Esophagus muscularis mucosa (tissue), 4 donors: ENCODE measurements around the gene NUP50. TPM values are rescaled to one million over a fixed set of nuclear protein-coding genes. Genes with fewer than 3 reads are reported as not detected.

Experiments
- DNase-seq: peaks from one replicate; pipeline ENCODE4 v3.0.0-alpha.2; 2017; ENCODE audit errors: extremely low spot score
- H3K27ac ChIP-seq, 4 donors: fragments of 200-600 bp; sonication (generic); replicated peaks in 1 of 4; 1 replicate in 3 of 4; 2 replicates in 1 of 4; pipeline ENCODE4 v1.5.1; 2016 to 2019; ENCODE audit warnings: mild to moderate bottlenecking in 1 of 4
- H3K27me3 ChIP-seq, 4 donors: fragments of 200-600 bp; sonication (generic); one replicate each; pipeline versions ENCODE4 v1.5.1 to v1.6.0; 2016 to 2019
- H3K36me3 ChIP-seq, 4 donors: fragments of 200-600 bp; sonication (generic); one replicate each; pipeline ENCODE4 v1.5.1; 2016 to 2019
- H3K4me1 ChIP-seq, 4 donors: fragments of 200-600 bp; sonication (generic); one replicate each; pipeline ENCODE4 v1.5.1; 2016 to 2019
- H3K4me3 ChIP-seq, 4 donors: fragments of 200-600 bp; sonication (generic); 1 replicate in 2 of 4; 2 replicates in 2 of 4; pipeline ENCODE4 v1.5.1; 2016 to 2019; ENCODE audit warnings: mild to moderate bottlenecking in 4 of 4, moderate library complexity in 1 of 4
- H3K9me3 ChIP-seq, 4 donors: fragments of 200-600 bp; sonication (generic); 1 replicate in 3 of 4; 2 replicates in 1 of 4; pipeline ENCODE4 v1.5.1; 2016 to 2019
- EP300 ChIP-seq: sonication (generic); formaldehyde crosslinking; IDR thresholded peaks from one replicate; pipeline ENCODE4 v1.6.1; 2017; ENCODE audit warnings: antibody characterized with exemption
- POLR2A ChIP-seq: fragments of 450-650 bp; IDR thresholded peaks from one replicate; pipeline ENCODE4 v1.6.1; 2017; ENCODE audit warnings: antibody characterized with exemption, moderate library complexity, mild to moderate bottlenecking, low read depth
- POLR2AphosphoS5 ChIP-seq, 2 donors: sonication (generic); formaldehyde crosslinking; IDR thresholded peaks; one replicate each; pipeline ENCODE4 v1.6.1; 2017; ENCODE audit warnings: antibody characterized with exemption in 2 of 2
- WGBS: methylation state at CpG from one replicate; pipeline ENCODE4 v1.1.5; 2018; 5-methylcytosine and 5-hydroxymethylcytosine counted together
- intact Hi-C: fragments of 100-400 bp; cut with DNase I; formaldehyde crosslinking; loops from one replicate; pipeline ENCODE4 v1.15.1; 2023
- total RNA-seq, 4 donors: library from RNA; depleted of rRNA; stranded (reverse); fragments of >200 nt; gene quantifications; one replicate each; pipeline versions ENCODE4 v1.1.0 to v1.2.1, GENCODE V29; 2016
- TF ChIP-seq, protein P1 (sequence below), 3 experiments: fragments of 200-600 bp in 2 of 3; fragments of 450-650 bp in 1 of 3; sonication (generic) in 2 of 3; IDR thresholded peaks; one replicate each; pipeline ENCODE4 v1.5.1; 2017 to 2019; ENCODE audit warnings: antibody characterized with exemption in 3 of 3, mild to moderate bottlenecking in 2 of 3, moderate library complexity in 1 of 3

NUP50 gene
- total RNA-seq, 4 donors from 2014 or later, result 22.7 to 40.3 (median 30.0) TPM

DNA sequence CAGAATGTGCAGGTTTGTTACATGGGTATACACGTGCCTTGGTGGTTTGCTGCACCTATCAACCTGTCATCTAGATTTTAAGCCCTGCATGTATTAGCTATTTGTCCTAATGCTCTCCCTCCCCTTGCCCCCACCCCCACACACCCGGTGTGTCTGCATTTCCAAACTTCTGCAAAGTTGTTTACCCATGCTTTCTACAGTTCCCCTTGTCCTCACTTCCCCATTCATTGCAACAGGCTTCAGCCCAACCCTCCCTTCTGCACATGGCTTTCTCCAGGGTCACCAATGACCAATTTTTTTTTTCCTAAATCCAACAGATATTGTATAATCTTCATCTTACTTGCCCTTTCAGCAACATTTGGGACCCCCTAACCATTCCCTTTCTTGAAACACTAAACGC lies 32.0 kb upstream of the NUP50 start:
- peaks cover 0 to 18% (median 0%) of the 10 kb centered on the region in 4 donors for H3K27me3 ChIP-seq
- DNase-seq, result no peak
- H3K27ac ChIP-seq, result no peak overlapping the region
- 68% methylated on average over 3 of the region's 3 CpGs for WGBS
- H3K4me1 ChIP-seq, result no peaks in the 10 kb centered on the region
- H3K36me3 ChIP-seq, result peaks cover 14 to 42% (median 29%) of the 10 kb centered on the region in 4 donors
- peaks cover 0 to 15% (median 11%) of the 10 kb centered on the region in 4 donors for H3K9me3 ChIP-seq
- intact Hi-C loops, result no loop called here
- H3K4me3 ChIP-seq, result no peak overlapping the region
- TF ChIP-seq POLR2AphosphoS5 (IDR thresholded peaks at IDR 0.05), result no peak
- TF ChIP-seq POLR2A, result no peak
- TF ChIP-seq EP300, result no peak
- TF ChIP-seq, protein P1, sequence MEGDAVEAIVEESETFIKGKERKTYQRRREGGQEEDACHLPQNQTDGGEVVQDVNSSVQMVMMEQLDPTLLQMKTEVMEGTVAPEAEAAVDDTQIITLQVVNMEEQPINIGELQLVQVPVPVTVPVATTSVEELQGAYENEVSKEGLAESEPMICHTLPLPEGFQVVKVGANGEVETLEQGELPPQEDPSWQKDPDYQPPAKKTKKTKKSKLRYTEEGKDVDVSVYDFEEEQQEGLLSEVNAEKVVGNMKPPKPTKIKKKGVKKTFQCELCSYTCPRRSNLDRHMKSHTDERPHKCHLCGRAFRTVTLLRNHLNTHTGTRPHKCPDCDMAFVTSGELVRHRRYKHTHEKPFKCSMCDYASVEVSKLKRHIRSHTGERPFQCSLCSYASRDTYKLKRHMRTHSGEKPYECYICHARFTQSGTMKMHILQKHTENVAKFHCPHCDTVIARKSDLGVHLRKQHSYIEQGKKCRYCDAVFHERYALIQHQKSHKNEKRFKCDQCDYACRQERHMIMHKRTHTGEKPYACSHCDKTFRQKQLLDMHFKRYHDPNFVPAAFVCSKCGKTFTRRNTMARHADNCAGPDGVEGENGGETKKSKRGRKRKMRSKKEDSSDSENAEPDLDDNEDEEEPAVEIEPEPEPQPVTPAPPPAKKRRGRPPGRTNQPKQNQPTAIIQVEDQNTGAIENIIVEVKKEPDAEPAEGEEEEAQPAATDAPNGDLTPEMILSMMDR (IDR thresholded peaks at IDR 0.05), result no peak

- intact Hi-C loops, result no loop called here
- no peak for TF ChIP-seq POLR2A
- TF ChIP-seq EP300, result no peak
- no peak for TF ChIP-seq POLR2AphosphoS5 (IDR thresholded peaks at IDR 0.05)
- TF ChIP-seq, protein P1 (IDR thresholded peaks at IDR 0.05), result no peak
Observed at GRCh38 chr22:45134313-45134712, 29.4 kb upstream of the NUP50 start.

DNA sequence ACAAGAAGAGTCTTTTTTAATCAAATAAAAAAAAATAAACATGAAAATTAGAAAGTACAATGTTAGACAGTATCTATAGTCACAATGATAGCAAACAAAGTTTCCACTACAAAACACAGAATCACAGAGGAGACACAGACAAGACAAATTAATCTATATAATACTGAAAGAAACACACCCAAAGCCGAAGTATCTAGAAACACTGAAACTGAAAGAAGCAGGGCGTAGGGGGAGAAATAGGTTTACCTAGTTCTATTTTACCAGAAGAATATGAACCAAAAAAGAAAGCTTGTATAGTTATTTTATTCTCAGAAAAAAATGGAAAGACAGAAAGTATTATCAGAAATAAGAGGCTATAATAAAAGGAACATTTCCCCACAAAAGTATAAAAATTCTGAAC lies 27.1 kb upstream of the NUP50 start:
- TF ChIP-seq POLR2A, result no peak
- Histone ChIP-seq H3K27ac (no peak overlapping the region), H3K9me3 (peaks cover 0 to 15% (median 11%) of the 10 kb centered on the region in 4 donors), H3K4me1 (no peaks in the 10 kb centered on the region), H3K27me3 (no peaks in the 10 kb centered on the region), H3K36me3 (peaks cover 14 to 41% (median 29%) of the 10 kb centered on the region in 4 donors), H3K4me3 (no peak overlapping the region)
- whole genome bisulfite sequencing, result 96% methylated on average over 2 of the region's 2 CpGs
- intact Hi-C loops, result no loop called here
- DNase-seq, result no peak

More at GRCh38 chr22:45134313-45134712, 29.4 kb upstream of the NUP50 start:
- DNase-seq, result no peak
- Histone ChIP-seq H3K27me3 (peaks cover 0 to under 1% (median 0%) of the 10 kb centered on the region in 4 donors), H3K36me3 (peaks cover 14 to 42% (median 29%) of the 10 kb centered on the region in 4 donors), H3K9me3 (peaks cover 0 to 15% (median 11%) of the 10 kb centered on the region in 4 donors), H3K4me1 (no peaks in the 10 kb centered on the region), H3K27ac (no peak overlapping the region), H3K4me3 (no peak overlapping the region)
- 92% methylated on average over 5 of the region's 5 CpGs for WGBS

- no peak for TF ChIP-seq EP300
- TF ChIP-seq POLR2A, result no peak
- TF ChIP-seq POLR2AphosphoS5 (IDR thresholded peaks at IDR 0.05), result no peak
- TF ChIP-seq, protein P1 (IDR thresholded peaks at IDR 0.05), result no peak
- no peaks in the 10 kb centered on the region for H3K27me3 ChIP-seq
- no peak overlapping the region for H3K27ac ChIP-seq
- DNase-seq, result no peak
- H3K4me1 ChIP-seq, result no peaks in the 10 kb centered on the region
- intact Hi-C loops, result no loop called here
- H3K36me3 ChIP-seq, result peaks cover 2 to 10% (median 6%) of the 10 kb centered on the region in 4 donors
- no peak overlapping the region for H3K4me3 ChIP-seq
- WGBS, result 97% methylated on average over 6 of the region's 6 CpGs
- H3K9me3 ChIP-seq, result peaks cover 0 to 20% (median 7%) of the 10 kb centered on the region in 4 donors
Observed at GRCh38 chr22:45139693-45140092, 24.0 kb upstream of the NUP50 start.

- Histone ChIP-seq H3K4me3 (no peak overlapping the region), H3K9me3 (peaks cover 0 to 15% (median 5%) of the 10 kb centered on the region in 4 donors), H3K27ac (no peak overlapping the region), H3K36me3 (no peaks in the 10 kb centered on the region), H3K27me3 (no peaks in the 10 kb centered on the region), H3K4me1 (no peaks in the 10 kb centered on the region)
- intact Hi-C loops, result no loop called here
- DNase-seq, result no peak
- TF ChIP-seq EP300 (no peak), POLR2A (no peak), POLR2AphosphoS5 (IDR thresholded peaks at IDR 0.05) (no peak)
- TF ChIP-seq, protein P1 (IDR thresholded peaks at IDR 0.05), result no peak
- 91% methylated on average over 15 of the region's 15 CpGs for WGBS
Observed at GRCh38 chr22:45142376-45142775, 21.3 kb upstream of the NUP50 start.
